ENCODE measurements around the gene GRIP2.

DNA sequence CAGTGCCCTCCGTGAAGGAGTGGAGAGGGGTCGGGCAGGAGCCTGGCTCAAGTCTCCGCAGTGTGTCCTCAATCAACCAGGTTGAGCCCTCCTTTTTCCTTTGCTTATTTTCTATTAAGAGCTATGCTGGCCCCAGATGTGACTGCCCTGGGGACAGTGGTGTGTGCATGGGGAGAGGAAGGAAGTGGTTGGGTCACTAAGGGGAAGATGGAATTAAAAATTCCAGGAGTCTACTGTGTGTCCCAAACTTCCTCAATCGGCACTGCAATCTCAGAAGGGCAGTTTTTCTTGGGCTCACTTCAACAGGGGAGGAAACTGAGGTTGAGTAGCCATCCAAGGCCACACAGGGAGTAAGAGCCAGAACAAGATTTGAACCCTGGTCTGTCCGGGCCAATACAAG lies 13.7 kb upstream of the GRIP2 start:
- TF ChIP-seq, protein P1, sequence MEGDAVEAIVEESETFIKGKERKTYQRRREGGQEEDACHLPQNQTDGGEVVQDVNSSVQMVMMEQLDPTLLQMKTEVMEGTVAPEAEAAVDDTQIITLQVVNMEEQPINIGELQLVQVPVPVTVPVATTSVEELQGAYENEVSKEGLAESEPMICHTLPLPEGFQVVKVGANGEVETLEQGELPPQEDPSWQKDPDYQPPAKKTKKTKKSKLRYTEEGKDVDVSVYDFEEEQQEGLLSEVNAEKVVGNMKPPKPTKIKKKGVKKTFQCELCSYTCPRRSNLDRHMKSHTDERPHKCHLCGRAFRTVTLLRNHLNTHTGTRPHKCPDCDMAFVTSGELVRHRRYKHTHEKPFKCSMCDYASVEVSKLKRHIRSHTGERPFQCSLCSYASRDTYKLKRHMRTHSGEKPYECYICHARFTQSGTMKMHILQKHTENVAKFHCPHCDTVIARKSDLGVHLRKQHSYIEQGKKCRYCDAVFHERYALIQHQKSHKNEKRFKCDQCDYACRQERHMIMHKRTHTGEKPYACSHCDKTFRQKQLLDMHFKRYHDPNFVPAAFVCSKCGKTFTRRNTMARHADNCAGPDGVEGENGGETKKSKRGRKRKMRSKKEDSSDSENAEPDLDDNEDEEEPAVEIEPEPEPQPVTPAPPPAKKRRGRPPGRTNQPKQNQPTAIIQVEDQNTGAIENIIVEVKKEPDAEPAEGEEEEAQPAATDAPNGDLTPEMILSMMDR (IDR thresholded peaks at IDR 0.05) = no peak
- TF ChIP-seq POLR2A (IDR thresholded peaks at IDR 0.05) (no peak), EP300 (IDR thresholded peaks at IDR 0.05) (no peak)

Data from ovary (tissue), 3 donors.